ENCODE data around the gene SERTM2. TPM values are rescaled to one million over a fixed set of nuclear protein-coding genes. Genes with fewer than 3 reads are reported as not detected.

The SERTM2 gene
- total RNA-seq, result not detected
- polyA plus RNA-seq, result not detected

GRCh38 chrX:111511477-111511876 lies at the start of gene SERTM2:
SERTM2 (plus strand) TSS chrX:111511645; CDS start chrX:111518858, 7,213 bp downstream.
- DNase-seq, result no peak
- Histone ChIP-seq H3K9me3 (ENCODE audit: low read length) (no peaks in the 10 kb centered on the region), H3K27ac (ENCODE audit: low read depth, low read length) (no peak within 1 kb of the TSS), H3K36me3 (ENCODE audit: insufficient read depth, low read length) (no peaks in the 10 kb centered on the region), H3K27me3 (ENCODE audit: insufficient read depth, low read length, poor library complexity, severe bottlenecking) (no peaks in the 10 kb centered on the region), H3K4me1 (ENCODE audit: insufficient read depth, low read length) (no peaks in the 10 kb centered on the region), H3K4me3 (ENCODE audit: low read length) (no peak within 1 kb of the TSS)
- Mint-ChIP-seq H3K4me3 (no peak within 1 kb of the TSS), H3K27ac (no peak within 1 kb of the TSS), H3K27me3 (peaks cover 1 to 6% of the 10 kb centered on the region in 2 donors), H3K4me1 (peaks cover 0 to 3% (median 0%) of the 10 kb centered on the region in 3 donors), H3K9me3 (no peaks in the 10 kb centered on the region), H3K36me3 (no peaks in the 10 kb centered on the region)
- ChIA-PET CTCF (no interaction called here), POLR2A (no interaction called here)

GRCh38 chrX:111465669-111466068 lies 45.8 kb upstream of the SERTM2 start:
- no peak overlapping the region for H3K27ac Mint-ChIP-seq
- Histone ChIP-seq H3K4me3 (ENCODE audit: low read length) (no peak overlapping the region), H3K36me3 (ENCODE audit: insufficient read depth, low read length) (no peaks in the 10 kb centered on the region), H3K27me3 (ENCODE audit: insufficient read depth, low read length, poor library complexity, severe bottlenecking) (no peaks in the 10 kb centered on the region), H3K27ac (ENCODE audit: low read depth, low read length) (no peak overlapping the region), H3K4me1 (ENCODE audit: insufficient read depth, low read length) (no peaks in the 10 kb centered on the region), H3K9me3 (ENCODE audit: low read length) (no peaks in the 10 kb centered on the region)
- CTCF ChIA-PET, result no interaction called here
- no peaks in the 10 kb centered on the region for H3K36me3 Mint-ChIP-seq
- peaks cover 0 to under 1% of the 10 kb centered on the region in 2 donors for H3K27me3 Mint-ChIP-seq
- H3K9me3 Mint-ChIP-seq, result no peaks in the 10 kb centered on the region
- H3K4me1 Mint-ChIP-seq, result no peaks in the 10 kb centered on the region
- DNase-seq, result no peak
- POLR2A ChIA-PET, result no interaction called here
- H3K4me3 Mint-ChIP-seq, result no peak overlapping the region

- no peaks in the 10 kb centered on the region for H3K4me1 ChIP-seq (ENCODE audit: insufficient read depth, low read length)
- Mint-ChIP-seq H3K36me3 (no peaks in the 10 kb centered on the region), H3K9me3 (peaks cover 0 to 3% (median 0%) of the 10 kb centered on the region in 5 donors), H3K27me3 (peaks cover 0 to 2% of the 10 kb centered on the region in 2 donors), H3K4me3 (no peak overlapping the region), H3K27ac (no peak overlapping the region), H3K4me1 (no peaks in the 10 kb centered on the region)
- ChIA-PET POLR2A (no interaction called here), CTCF (interaction anchor here (0.8 kb wide), 1 partner anchor 25 kb away, joined by 3 read pairs; no protein-coding TSS in a partner anchor)
- H3K9me3 ChIP-seq (ENCODE audit: low read length), result no peaks in the 10 kb centered on the region
- H3K36me3 ChIP-seq (ENCODE audit: insufficient read depth, low read length), result no peaks in the 10 kb centered on the region
- H3K27me3 ChIP-seq (ENCODE audit: insufficient read depth, low read length, poor library complexity, severe bottlenecking), result no peaks in the 10 kb centered on the region
- no peak overlapping the region for H3K27ac ChIP-seq (ENCODE audit: low read depth, low read length)
- DNase-seq, result no peak
- H3K4me3 ChIP-seq (ENCODE audit: low read length), result no peak overlapping the region
Observed at GRCh38 chrX:111467896-111468295, 43.5 kb upstream of the SERTM2 start.

- no peaks in the 10 kb centered on the region for H3K36me3 Mint-ChIP-seq
- DNase-seq, result no peak
- POLR2A ChIA-PET, result no interaction called here
Observed at GRCh38 chrX:111470681-111471403, 40.6 kb upstream of the SERTM2 start.

GRCh38 chrX:111481896-111482295 lies 29.5 kb upstream of the SERTM2 start:
- Histone ChIP-seq H3K27me3 (ENCODE audit: insufficient read depth, low read length, poor library complexity, severe bottlenecking) (no peaks in the 10 kb centered on the region), H3K4me1 (ENCODE audit: insufficient read depth, low read length) (no peaks in the 10 kb centered on the region), H3K9me3 (ENCODE audit: low read length) (no peaks in the 10 kb centered on the region), H3K4me3 (ENCODE audit: low read length) (no peak overlapping the region), H3K36me3 (ENCODE audit: insufficient read depth, low read length) (no peaks in the 10 kb centered on the region), H3K27ac (ENCODE audit: low read depth, low read length) (no peak overlapping the region)
- Mint-ChIP-seq H3K27me3 (peaks cover 0 to 2% of the 10 kb centered on the region in 2 donors), H3K27ac (no peak overlapping the region), H3K36me3 (no peaks in the 10 kb centered on the region), H3K4me3 (no peak overlapping the region), H3K9me3 (peaks cover 0 to 3% (median 0%) of the 10 kb centered on the region in 5 donors), H3K4me1 (no peaks in the 10 kb centered on the region)
- CTCF ChIA-PET, result no interaction called here
- POLR2A ChIA-PET, result no interaction called here
- no peak for DNase-seq

More at GRCh38 chrX:111470681-111471403, 40.6 kb upstream of the SERTM2 start:
- Mint-ChIP-seq H3K4me1 (no peaks in the 10 kb centered on the region), H3K9me3 (peaks cover 0 to 3% (median 0%) of the 10 kb centered on the region in 5 donors), H3K4me3 (no peak overlapping the region), H3K27ac (no peak overlapping the region), H3K27me3 (peaks cover 0 to 4% of the 10 kb centered on the region in 2 donors)
- Histone ChIP-seq H3K4me1 (ENCODE audit: insufficient read depth, low read length) (no peaks in the 10 kb centered on the region), H3K4me3 (ENCODE audit: low read length) (no peak overlapping the region), H3K27ac (ENCODE audit: low read depth, low read length) (no peak overlapping the region), H3K27me3 (ENCODE audit: insufficient read depth, low read length, poor library complexity, severe bottlenecking) (no peaks in the 10 kb centered on the region), H3K36me3 (ENCODE audit: insufficient read depth, low read length) (no peaks in the 10 kb centered on the region), H3K9me3 (ENCODE audit: low read length) (no peaks in the 10 kb centered on the region)
- CTCF ChIA-PET, result no interaction called here

- H3K36me3 ChIP-seq (ENCODE audit: insufficient read depth, low read length), result no peaks in the 10 kb centered on the region
- Mint-ChIP-seq H3K27ac (no peak overlapping the region), H3K4me3 (no peak overlapping the region), H3K9me3 (no peaks in the 10 kb centered on the region), H3K4me1 (no peaks in the 10 kb centered on the region), H3K36me3 (no peaks in the 10 kb centered on the region), H3K27me3 (peaks cover 0 to 3% of the 10 kb centered on the region in 2 donors)
- no peaks in the 10 kb centered on the region for H3K4me1 ChIP-seq (ENCODE audit: insufficient read depth, low read length)
- ChIA-PET POLR2A (no interaction called here), CTCF (no interaction called here)
- H3K9me3 ChIP-seq (ENCODE audit: low read length), result no peaks in the 10 kb centered on the region
- DNase-seq, result no peak
- H3K27me3 ChIP-seq (ENCODE audit: insufficient read depth, low read length, poor library complexity, severe bottlenecking), result no peaks in the 10 kb centered on the region
- H3K4me3 ChIP-seq (ENCODE audit: low read length), result no peak overlapping the region
- H3K27ac ChIP-seq (ENCODE audit: low read depth, low read length), result no peak overlapping the region
Observed at GRCh38 chrX:111483135-111483534, 28.3 kb upstream of the SERTM2 start.

GRCh38 chrX:111483881-111484280 lies 27.6 kb upstream of the SERTM2 start:
- H3K27me3 ChIP-seq (ENCODE audit: insufficient read depth, low read length, poor library complexity, severe bottlenecking), result no peaks in the 10 kb centered on the region
- no peak for DNase-seq
- ChIA-PET CTCF (no interaction called here), POLR2A (no interaction called here)
- H3K4me3 ChIP-seq (ENCODE audit: low read length), result no peak overlapping the region
- Mint-ChIP-seq H3K36me3 (no peaks in the 10 kb centered on the region), H3K4me3 (no peak overlapping the region), H3K4me1 (no peaks in the 10 kb centered on the region), H3K9me3 (no peaks in the 10 kb centered on the region), H3K27ac (no peak overlapping the region), H3K27me3 (peaks cover 0 to 3% of the 10 kb centered on the region in 2 donors)
- H3K9me3 ChIP-seq (ENCODE audit: low read length), result no peaks in the 10 kb centered on the region
- H3K4me1 ChIP-seq (ENCODE audit: insufficient read depth, low read length), result no peaks in the 10 kb centered on the region
- no peak overlapping the region for H3K27ac ChIP-seq (ENCODE audit: low read depth, low read length)
- no peaks in the 10 kb centered on the region for H3K36me3 ChIP-seq (ENCODE audit: insufficient read depth, low read length)

DNA sequence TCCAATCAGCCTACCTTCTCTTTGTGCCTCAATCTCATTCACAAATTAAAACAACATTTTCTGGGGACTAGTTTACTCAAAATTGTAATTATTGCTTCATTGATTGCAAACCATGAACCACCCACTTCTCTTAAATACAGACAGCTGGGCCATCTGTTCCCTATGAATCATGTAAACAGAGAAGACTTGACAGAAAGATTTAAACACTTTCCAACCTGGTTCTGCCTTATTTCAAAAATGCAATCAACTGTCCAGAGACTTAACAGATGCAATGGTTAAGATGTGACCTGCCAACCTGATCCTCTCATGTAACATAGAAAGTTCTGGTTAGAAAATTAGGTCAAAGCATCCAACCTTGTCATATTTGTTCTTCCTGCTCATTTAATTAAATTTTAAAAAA lies 20.8 kb upstream of the SERTM2 start:
- H3K36me3 ChIP-seq (ENCODE audit: insufficient read depth, low read length), result no peaks in the 10 kb centered on the region
- H3K4me3 Mint-ChIP-seq, result no peak overlapping the region
- no peak overlapping the region for H3K27ac Mint-ChIP-seq
- no peaks in the 10 kb centered on the region for H3K27me3 ChIP-seq (ENCODE audit: insufficient read depth, low read length, poor library complexity, severe bottlenecking)
- H3K4me1 ChIP-seq (ENCODE audit: insufficient read depth, low read length), result no peaks in the 10 kb centered on the region
- no peak overlapping the region for H3K4me3 ChIP-seq (ENCODE audit: low read length)
- no peaks in the 10 kb centered on the region for H3K36me3 Mint-ChIP-seq
- CTCF ChIA-PET, result no interaction called here
- POLR2A ChIA-PET, result no interaction called here
- H3K9me3 ChIP-seq (ENCODE audit: low read length), result no peaks in the 10 kb centered on the region
- DNase-seq, result no peak
- no peak overlapping the region for H3K27ac ChIP-seq (ENCODE audit: low read depth, low read length)
- H3K27me3 Mint-ChIP-seq, result peaks cover 0 to 5% of the 10 kb centered on the region in 2 donors
- H3K4me1 Mint-ChIP-seq, result no peaks in the 10 kb centered on the region
- no peaks in the 10 kb centered on the region for H3K9me3 Mint-ChIP-seq
